Body of pancreas (tissue), 4 donors: Measurements from ENCODE around the gene FBXO31. TPM values are rescaled to one million over a fixed set of nuclear protein-coding genes. Genes with fewer than 3 reads are reported as not detected.

ENCODE experiments used
- ATAC-seq: fragments of 150-250 bp; one replicate; pipeline ENCODE4 v1.9.1; 2016
- DNase-seq, 4 donors: peaks; one replicate each; pipeline ENCODE4 v3.0.0-alpha.2; 2019
- H3K27ac ChIP-seq, 4 donors: fragments of 200-600 bp; sonication (generic); 1 replicate in 3 of 4; 2 replicates in 1 of 4; pipeline versions ENCODE4 v1.5.1 to v1.6.1; 2016 to 2019; ENCODE audit warnings: mild to moderate bottlenecking in 1 of 4, mixed read lengths in 1 of 4, moderate library complexity in 1 of 4
- H3K27me3 ChIP-seq, 2 donors: fragments of 200-600 bp; sonication (generic); one replicate each; pipeline ENCODE4 v1.6.0; 2016; ENCODE audit warnings: mild to moderate bottlenecking in 1 of 2
- H3K36me3 ChIP-seq, 2 donors: fragments of 200-600 bp; sonication (generic); replicated peaks in 1 of 2; 2 replicates each; pipeline ENCODE4 v1.5.1; 2016; ENCODE audit warnings: low read depth in 2 of 2; ENCODE audit not compliant: insufficient read depth in 1 of 2
- H3K4me1 ChIP-seq: fragments of 200-600 bp; sonication (generic); one replicate; pipeline ENCODE4 v1.6.0; 2016
- H3K4me3 ChIP-seq, 2 donors: fragments of 200-600 bp; sonication (generic); 1 replicate in 1 of 2; 2 replicates in 1 of 2; pipeline ENCODE4 v1.5.1; 2016 to 2019
- H3K9me3 ChIP-seq, 3 donors: fragments of 200-600 bp; sonication (generic); 1 replicate in 2 of 3; 2 replicates in 1 of 3; pipeline ENCODE4 v1.5.1; 2016
- CTCF ChIP-seq, 7 experiments: fragments of 450-650 bp in 4 of 7; fragments of 200-600 bp in 3 of 7; sonication (generic) in 3 of 7; IDR thresholded peaks; one replicate each; pipeline ENCODE4 v1.5.1; 2016 to 2019; ENCODE audit warnings: antibody characterized with exemption in 7 of 7
- POLR2A ChIP-seq, 3 donors: fragments of 450-650 bp; IDR thresholded peaks; one replicate each; pipeline ENCODE4 v1.6.1; 2016; ENCODE audit warnings: antibody characterized with exemption in 3 of 3, mild to moderate bottlenecking in 2 of 3
- WGBS, 2 donors: methylation state at CpG; one replicate each; pipeline ENCODE4 v1.1.5; 2017; 5-methylcytosine and 5-hydroxymethylcytosine counted together
- intact Hi-C: fragments of 100-400 bp; cut with DNase I; formaldehyde crosslinking; loops from one replicate; pipeline ENCODE4 v1.15.1; 2023
- total RNA-seq, 2 donors: library from RNA; depleted of rRNA; stranded (reverse); fragments of >200 nt; gene quantifications; one replicate each; pipeline ENCODE4 v1.1.0, GENCODE V29; 2016

The FBXO31 gene
- total RNA-seq, 2 donors from 2014 or later: 35.5 to 46.8 TPM

GRCh38 chr16:87316923-87317749 lies 66.4 kb downstream of the FBXO31 start, which contains the start of gene C16orf95:
Gene C16orf95 (minus strand): TSS chr16:87317392. CDS start chr16:87317242, 150 bp downstream.
- TF ChIP-seq POLR2A (IDR thresholded peaks at IDR 0.05): peak; percentile 79 to 95 (median 94)
- TF ChIP-seq CTCF (IDR thresholded peaks at IDR 0.05): peak in 6 of 7 experiments; percentile 36 to 74 (median 70)
- H3K9me3 ChIP-seq: no peaks in the 10 kb centered on the region
- peak within 1 kb of the TSS; percentile 89 to 95 (median 92) for H3K27ac ChIP-seq
- intact Hi-C loops: no loop called here
- ATAC-seq (peak; percentile 98), DNase-seq (peak; percentile 97)
- H3K36me3 ChIP-seq: no peaks in the 10 kb centered on the region
- peak within 1 kb of the TSS; percentile 66 to 76 for H3K4me3 ChIP-seq
- peaks cover 7% of the 10 kb centered on the region for H3K4me1 ChIP-seq
- WGBS, 2 donors: 1% methylated on average over 15 to 62 of the region's 64 CpGs
- H3K27me3 ChIP-seq: no peaks in the 10 kb centered on the region

- ATAC-seq (no peak), DNase-seq (no peak)
- 91 to 94% methylated on average over 4 of the region's 4 CpGs for WGBS, 2 donors
- H3K4me1 ChIP-seq: peaks cover 7% of the 10 kb centered on the region
- H3K4me3 ChIP-seq: peak overlapping the region in 1 of 2 donors; percentile 76
- TF ChIP-seq CTCF (IDR thresholded peaks at IDR 0.05) (no peak), POLR2A (IDR thresholded peaks at IDR 0.05) (no peak)
- peak overlapping the region; percentile 89 to 95 (median 92) for H3K27ac ChIP-seq
- H3K36me3 ChIP-seq: no peaks in the 10 kb centered on the region
- H3K27me3 ChIP-seq: no peaks in the 10 kb centered on the region
- intact Hi-C loops: no loop called here
- H3K9me3 ChIP-seq: no peaks in the 10 kb centered on the region
Measured at GRCh38 chr16:87316450-87316922, 67.1 kb downstream of the FBXO31 start.

GRCh38 chr16:87314990-87315420 lies 68.6 kb downstream of the FBXO31 start:
- DNase-seq (peak in 1 of 4 donors; percentile 3), ATAC-seq (no peak)
- Histone ChIP-seq H3K36me3 (no peaks in the 10 kb centered on the region), H3K27ac (no peak overlapping the region), H3K9me3 (no peaks in the 10 kb centered on the region), H3K27me3 (no peaks in the 10 kb centered on the region), H3K4me1 (peaks cover 7% of the 10 kb centered on the region), H3K4me3 (no peak overlapping the region)
- WGBS, 2 donors: 60 to 72% methylated on average over 5 to 10 of the region's 10 CpGs
- TF ChIP-seq POLR2A (IDR thresholded peaks at IDR 0.05) (no peak), CTCF (IDR thresholded peaks at IDR 0.05) (no peak)
- intact Hi-C loops: no loop called here

GRCh38 chr16:87312008-87312407 lies 71.6 kb downstream of the FBXO31 start:
- TF ChIP-seq CTCF (IDR thresholded peaks at IDR 0.05) (no peak), POLR2A (IDR thresholded peaks at IDR 0.05) (no peak)
- no peak for ATAC-seq

More at GRCh38 chr16:87312008-87312407, 71.6 kb downstream of the FBXO31 start:
- Histone ChIP-seq H3K36me3 (no peaks in the 10 kb centered on the region), H3K4me1 (no peaks in the 10 kb centered on the region), H3K4me3 (no peak overlapping the region), H3K9me3 (no peaks in the 10 kb centered on the region), H3K27me3 (no peaks in the 10 kb centered on the region), H3K27ac (no peak overlapping the region)
- 85 to 86% methylated on average over 7 of the region's 7 CpGs for WGBS, 2 donors
- DNase-seq: no peak
- intact Hi-C loops: no loop called here
